HG03175 (cell line): Measurements from ENCODE around the gene TYSND1.
"Not testable (repeated sequence)": the region's sequence is repeated elsewhere in the genome, so short reads cannot be mapped to it uniquely, and the experiment has no call there.

ENCODE experiments used
- ATAC-seq: cut with Tn5 transposase; IDR thresholded peaks from one replicate; pipeline ENCODE4 v1.9.1; 2021; ENCODE audit warnings: mild to moderate bottlenecking, moderate library complexity; ENCODE audit not compliant: unreplicated experiment

TYSND1 gene, protein sequence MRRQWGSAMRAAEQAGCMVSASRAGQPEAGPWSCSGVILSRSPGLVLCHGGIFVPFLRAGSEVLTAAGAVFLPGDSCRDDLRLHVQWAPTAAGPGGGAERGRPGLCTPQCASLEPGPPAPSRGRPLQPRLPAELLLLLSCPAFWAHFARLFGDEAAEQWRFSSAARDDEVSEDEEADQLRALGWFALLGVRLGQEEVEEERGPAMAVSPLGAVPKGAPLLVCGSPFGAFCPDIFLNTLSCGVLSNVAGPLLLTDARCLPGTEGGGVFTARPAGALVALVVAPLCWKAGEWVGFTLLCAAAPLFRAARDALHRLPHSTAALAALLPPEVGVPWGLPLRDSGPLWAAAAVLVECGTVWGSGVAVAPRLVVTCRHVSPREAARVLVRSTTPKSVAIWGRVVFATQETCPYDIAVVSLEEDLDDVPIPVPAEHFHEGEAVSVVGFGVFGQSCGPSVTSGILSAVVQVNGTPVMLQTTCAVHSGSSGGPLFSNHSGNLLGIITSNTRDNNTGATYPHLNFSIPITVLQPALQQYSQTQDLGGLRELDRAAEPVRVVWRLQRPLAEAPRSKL

DNA sequence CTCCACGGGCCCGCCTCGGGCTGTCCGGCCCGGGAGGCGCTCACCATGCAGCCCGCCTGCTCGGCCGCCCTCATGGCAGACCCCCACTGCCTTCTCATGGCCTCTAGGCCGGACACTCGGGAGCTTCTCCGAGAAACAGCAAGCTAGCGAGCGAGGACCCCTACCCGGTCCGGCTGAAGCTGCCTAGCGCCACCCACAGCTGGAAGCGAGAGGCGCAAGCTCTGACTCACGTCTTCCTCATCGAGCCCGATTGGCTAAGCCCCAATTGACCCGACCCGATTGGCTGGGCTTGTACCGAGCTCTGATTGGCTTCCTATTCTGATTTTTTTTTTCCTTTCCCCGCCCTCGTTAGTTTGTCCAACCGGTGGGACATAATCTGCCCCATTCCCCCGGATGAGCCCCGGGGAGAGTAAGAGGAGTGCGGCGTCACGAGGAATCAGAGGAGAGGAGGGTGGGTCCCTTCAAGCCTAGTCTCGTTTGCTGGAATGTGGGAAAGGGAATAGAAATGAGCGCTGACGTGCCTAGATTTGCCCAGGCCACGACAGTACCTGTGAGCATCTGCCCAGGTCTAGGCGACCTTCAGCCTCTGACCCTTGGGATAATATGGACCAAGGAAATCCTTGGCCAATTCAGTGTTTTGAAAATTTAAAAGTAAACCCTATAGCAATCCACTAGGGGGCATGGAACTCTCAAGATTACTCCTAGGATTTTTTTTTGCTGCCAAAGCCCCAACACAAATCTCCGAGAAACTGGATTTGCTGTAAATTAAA, at the start of gene TYSND1:
TYSND1 (minus strand) TSS at position 212 of the 770 bp plus-strand sequence; CDS start at position 98, 114 bp downstream.
- ATAC-seq: peak; percentile 92

DNA sequence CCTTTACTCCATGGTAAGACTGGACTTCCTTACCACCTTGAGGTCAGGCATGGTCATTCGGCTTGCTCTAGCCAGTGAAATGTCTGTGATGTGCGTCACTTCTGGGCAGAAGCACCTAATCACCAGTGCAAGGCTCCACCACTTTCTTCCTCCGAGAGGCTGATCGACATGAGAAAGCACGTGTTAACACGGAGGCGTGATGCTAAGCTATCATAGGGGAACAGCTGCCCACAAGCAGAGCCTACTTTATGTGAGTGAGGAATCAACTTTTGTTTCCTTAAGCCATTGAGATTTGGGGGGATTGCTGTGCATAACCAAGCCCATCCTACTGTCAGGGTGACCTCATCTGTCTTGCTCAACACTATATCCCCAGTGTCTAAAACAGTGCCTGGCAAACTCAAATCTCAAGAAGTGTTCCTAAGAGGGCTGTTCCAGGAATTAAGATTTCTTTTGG, 46.9 kb upstream of the TYSND1 start:
- ATAC-seq: no peak

DNA sequence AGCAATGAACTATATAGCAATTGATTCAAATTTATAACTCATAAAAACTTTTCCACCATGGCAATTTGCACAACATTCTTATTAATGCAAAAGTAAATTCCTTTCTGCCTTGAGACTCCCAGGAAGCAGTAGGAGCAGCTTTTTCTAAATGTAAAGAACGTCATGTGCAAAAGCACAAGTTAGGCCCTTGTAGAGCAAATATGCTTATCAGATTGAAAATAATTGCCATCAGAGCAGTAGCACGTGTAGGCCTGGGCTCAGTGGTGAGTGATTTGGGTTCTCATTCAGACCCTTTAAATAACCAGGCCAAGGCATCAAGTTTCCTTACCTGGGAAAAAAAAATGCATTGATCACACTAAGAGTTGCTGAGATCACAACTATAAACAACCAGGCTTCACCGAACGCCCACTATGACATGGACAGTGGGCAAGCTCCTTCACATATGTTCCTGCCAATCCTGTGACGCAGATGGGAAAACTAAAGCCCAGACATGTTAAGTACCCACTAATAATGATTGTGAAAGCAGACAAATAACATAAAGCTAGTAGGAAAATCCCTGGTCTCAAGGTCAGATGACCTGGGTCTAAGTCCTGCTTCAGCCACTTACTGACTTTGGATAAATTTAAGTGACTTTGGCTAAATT, 45.9 kb upstream of the TYSND1 start:
- ATAC-seq: no peak

DNA sequence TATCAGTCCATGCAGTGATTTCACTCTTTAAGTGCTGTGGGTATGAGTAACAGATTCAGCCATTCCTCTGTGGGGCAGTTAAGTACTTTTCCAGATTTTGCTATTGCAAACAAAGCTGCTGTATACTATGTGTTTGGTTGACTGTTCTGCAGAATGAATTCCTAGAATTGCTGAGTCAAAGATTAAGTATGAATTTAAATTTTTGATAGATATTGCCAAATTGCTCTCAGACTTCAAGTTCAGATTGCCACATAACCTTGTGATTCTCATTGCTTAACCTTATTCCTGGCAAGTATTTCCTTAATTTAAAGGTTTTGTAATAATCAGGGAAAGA, 45.4 kb upstream of the TYSND1 start:
- ATAC-seq: no peak

DNA sequence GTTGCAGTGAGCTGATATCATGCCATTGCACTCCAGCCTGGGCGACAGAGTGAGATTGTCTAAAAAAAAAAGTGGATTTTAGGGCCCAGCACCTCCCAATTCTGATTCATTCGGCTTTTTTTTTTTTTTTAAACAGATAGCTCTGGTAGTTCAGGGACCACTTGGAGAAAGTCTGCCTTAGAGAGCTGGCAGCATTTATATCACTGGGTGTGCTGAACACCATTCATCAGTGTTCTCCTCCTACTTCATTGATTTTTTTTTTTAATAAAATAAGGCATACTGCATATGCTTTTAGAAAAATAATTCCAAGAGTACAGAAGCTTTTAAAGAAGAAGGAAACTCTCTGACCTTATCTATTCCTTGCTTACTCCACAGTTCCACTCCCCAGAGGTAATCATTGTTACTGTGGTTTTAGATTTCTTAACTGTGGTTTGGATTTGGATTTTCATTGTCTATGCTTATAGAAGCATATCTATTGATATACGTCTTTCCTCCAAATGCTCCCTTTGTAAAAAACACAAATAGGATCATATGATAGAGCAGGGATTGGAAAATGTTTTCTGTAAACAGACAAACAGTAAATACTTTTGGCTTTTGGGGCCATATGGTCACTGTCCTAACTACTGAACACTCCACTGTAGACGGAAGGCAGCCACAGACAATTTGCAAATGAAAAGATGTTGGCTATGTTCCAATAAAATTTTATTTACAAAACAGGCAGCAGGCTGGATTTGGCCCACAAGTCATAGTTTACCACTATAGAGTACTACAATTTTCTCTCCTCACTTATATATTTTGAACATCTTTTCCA, 44.9 kb upstream of the TYSND1 start:
- ATAC-seq: no peak

DNA sequence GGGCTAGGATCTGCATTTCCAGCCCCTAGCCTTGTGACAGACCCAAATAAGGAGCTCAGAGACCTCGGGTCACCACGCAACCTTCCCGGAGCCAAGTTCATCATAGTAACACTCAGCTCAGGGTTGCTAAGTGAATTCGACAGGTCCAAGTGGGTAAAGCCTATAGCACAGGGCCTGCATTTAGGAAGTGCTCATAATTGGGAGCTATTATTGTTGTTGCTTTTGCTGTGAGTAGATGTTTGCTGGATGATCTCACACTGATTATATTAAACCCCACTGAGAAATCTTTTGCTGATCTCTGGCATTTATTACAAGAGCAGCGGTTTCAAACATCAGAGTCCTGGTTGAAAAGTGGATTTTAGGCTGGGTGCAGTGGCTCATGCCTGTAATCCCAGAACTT, 44.1 kb upstream of the TYSND1 start:
- no peak for ATAC-seq

DNA sequence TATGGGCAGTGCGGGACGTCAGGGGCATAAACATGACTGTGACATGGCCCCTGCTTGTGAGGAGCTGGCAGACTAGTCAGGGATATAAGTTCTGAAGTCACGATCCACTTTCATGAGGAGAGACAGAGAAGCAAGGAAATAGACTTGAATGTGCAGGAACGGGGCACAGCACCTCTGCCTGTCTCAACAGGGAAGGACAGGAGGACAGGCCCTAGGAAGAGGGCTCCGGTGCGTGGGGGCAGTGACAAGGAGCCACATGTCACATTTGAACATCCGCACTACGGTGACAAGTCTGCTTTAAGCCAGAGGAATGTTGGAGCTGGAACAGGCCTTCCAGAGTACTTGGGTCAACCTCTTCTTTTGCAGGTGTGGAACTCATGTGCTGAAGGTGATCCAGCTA, 43.6 kb upstream of the TYSND1 start:
- ATAC-seq: no peak

DNA sequence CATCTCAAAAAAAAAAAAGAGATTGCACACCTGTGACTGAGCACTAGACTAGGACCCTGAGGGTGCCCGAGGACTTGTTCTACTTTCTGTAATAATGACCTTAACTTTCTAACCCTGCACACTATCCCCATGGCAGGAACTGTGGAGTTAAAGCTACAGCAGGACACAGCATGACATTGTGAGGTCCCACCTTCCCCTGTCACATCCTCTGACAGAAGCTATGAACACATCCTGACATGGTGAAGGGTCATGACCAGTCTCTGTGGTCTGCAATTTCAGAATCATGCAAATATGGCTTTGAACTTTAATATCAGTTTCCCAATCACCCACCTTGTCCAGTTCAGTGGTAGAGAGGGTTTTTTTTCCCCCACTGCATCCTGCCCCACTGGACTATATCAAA, 42.3 kb upstream of the TYSND1 start:
- ATAC-seq: no peak

DNA sequence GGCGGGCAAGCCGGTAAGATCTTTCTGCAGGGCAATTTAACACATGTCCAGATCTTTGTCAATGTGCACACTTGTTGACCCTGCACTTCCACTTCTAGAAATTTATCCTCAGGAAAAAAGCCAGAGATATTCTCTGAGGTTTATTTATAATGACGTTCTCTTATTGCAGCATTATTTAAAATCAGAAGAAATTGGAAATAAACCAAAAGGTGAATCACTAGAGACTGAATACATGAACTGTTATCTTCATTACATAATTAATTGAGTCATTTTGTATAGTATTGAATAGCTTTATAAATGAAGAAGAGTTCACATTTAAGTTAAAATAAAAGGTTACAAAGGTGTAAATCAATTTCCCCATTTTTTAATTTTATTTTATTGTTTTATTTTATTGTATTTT, 40.1 kb upstream of the TYSND1 start:
- no peak for ATAC-seq

DNA sequence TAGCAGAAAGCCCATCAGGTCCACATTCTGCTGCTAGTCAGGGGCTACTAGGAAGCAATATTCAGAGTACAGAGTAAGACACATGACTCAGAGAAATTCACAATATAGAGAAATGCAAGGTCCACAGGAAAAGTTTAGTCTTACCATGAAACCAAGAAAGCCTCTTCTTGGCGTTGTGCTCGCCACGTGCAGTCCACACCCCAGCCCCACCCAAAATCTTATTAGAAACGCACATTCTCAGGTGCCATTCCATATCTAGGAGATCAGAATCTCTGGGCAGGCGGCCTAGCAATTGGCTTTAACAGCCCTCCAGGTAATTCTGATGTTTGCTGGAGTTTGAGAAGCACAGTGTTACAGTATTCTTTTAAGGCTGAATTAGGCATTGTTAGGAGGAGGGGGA, 39.6 kb upstream of the TYSND1 start:
- no peak for ATAC-seq

DNA sequence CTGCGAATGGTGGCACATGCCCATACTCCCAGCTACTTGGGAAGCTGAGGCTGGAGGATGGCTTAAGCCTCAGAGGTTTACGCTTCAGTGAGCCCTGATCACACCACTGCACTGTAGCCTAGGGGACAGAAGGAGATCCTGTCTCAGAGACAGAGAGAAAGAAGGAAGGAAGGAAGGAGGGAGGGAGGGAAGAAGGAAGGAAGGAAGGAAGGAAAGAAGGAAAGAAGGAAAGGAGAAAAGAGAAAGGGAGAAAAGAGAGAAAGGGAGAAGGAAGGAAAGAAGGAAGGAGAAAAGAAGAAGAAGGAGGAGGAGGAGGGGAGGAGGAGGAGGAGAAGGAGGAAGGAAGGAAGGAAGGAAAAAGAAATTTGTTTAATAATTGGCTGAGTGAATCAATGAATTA, 36.8 kb upstream of the TYSND1 start:
- ATAC-seq: no peak

DNA sequence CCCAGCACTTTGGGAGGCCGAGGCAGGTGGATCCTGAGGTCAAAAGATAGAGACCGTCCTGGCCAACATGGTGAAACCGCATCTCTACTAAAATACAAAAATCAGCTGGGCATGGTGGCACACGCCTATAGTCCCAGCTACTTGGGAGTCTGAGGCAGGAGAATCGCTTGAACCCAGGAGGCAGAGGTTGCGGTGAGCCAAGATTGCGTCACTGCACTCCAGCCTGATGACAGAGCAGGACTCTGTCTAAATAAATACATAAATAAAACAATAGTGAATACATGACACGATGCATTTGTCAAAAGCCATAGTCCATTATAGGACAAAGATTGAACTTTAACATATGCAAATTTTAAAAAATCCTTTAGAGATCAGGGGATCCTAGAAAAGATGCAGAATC, 32.7 kb upstream of the TYSND1 start:
- not testable (repeated sequence) for ATAC-seq

DNA sequence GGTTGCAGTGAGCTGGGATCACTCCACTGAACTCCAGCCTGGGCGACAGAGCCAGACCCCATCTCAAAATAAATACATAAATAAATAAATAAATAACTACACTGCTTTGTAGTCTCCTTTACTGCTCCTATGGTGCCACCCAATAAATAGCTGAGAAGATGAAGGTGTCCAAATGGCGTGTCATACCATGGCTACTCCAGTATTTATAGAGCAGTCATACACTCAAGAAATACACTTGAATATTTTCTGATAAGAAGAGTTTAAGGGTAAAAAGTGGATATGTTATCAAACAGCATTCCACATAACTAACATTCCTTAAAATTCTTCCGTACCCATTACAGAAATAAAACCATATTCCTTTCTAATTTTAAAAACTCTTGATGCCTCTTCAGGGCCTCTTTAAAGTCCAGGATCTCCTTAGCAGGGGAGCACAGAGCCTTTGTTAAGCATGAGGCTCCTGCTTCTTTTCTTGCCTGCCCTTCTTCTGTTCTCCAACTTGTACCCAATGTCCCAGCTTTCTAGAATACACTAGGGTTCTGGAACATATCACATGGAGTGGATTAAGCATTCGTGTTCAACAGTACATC, 31.7 kb upstream of the TYSND1 start:
- no peak for ATAC-seq

DNA sequence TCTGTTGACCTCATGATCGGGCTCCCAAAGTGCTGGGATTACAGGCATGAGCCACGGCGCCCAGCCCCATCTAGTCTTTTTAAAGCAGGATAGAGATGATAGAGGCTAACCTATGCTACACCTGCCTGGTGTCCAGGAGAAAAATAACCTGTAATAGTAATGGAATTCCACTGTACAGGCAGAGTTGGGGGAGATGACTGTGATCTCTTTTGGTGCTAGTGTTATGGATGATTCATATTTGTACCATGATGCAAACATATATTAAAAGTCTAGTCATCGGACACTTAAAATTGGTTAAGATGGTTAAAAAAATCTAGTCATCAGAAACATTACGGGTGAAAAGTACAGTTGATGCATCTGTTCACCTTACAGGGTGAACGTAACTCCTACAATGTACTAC, 29.9 kb upstream of the TYSND1 start:
- no peak for ATAC-seq

DNA sequence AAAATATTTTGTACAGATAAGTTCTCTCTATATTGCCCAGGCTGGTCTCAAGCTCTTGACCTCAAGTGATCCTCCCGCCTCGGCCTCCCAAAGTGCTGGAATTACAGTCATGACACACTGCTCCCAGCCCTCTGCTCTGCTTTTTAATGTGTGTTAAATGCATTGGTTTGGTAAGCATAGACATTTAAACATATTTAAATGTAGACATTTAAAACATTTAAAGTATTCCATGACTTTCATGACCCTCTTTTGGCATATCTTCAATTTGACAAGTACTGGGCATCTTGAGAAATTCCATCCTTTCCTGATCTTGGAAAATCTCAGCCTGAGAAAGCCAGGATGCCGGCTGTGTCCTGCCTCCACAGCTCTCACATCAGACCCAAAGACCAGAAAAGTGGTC, 29.0 kb upstream of the TYSND1 start:
- no peak for ATAC-seq

DNA sequence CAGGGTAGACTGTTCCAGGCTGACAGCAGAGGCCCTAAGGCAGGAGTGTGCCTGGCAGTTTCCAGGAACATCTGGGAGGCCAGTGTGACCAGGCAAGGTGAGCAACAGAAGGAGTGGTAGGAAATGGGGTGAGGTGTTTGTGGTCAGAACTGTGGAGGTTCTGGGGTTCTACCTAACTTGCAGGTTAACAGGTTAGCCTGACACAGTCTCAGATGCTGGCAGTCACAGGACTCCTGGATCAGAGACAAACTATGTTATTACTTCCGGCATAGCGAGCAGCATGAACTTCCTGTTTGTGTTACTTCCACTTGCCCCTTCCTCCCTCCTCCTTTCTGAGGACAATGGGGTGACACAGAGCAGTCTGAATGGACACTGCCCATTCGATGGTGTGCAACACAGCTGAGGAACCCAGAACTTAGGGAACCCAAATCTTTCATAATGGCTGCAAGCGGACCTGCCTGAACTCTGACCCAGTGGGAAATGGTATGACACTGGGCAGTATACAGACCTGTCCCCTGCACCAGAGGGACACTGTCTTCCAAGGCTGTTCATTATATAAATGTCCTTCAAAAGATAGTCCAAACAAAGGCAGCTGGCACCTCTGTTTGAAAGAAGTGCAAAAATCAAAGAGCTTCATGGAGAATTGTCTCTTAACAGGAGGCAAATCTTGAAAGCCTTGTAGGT, 27.7 kb upstream of the TYSND1 start:
- no peak for ATAC-seq

DNA sequence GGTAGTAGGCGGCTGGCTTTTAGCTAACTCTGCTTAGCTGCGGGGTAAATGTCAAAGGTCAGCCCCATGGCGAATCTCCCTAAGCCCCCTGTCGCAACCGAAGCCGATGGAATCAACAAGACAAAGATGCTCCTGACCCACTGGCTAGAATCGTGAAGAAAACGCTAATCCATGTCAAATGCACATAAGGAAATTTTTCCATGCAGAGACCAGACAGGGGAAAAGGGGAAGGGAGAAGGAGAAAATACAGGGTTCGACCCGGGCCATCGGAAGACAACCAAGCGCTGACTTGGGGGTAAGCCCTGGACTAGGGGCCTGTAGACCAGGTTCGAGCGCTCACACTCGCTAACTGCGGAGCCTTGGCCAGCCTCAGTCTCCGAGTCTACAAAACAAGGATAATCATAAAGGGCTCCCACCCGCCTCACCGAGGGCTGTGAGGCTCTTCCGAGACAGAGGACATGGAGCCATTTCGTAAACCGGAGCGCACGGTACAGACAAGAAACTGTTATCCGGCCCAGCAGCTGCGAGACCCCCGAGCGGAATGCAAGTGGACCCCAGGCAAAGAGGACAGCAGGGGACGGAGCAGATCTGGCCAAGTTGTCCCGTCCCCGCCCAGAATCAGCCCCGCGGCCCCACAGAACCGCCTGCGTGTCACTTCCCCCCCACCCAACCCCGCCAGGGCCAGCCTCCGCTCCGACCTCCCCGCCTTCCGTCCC, 23.3 kb upstream of the TYSND1 start:
- ATAC-seq: peak; percentile 19

DNA sequence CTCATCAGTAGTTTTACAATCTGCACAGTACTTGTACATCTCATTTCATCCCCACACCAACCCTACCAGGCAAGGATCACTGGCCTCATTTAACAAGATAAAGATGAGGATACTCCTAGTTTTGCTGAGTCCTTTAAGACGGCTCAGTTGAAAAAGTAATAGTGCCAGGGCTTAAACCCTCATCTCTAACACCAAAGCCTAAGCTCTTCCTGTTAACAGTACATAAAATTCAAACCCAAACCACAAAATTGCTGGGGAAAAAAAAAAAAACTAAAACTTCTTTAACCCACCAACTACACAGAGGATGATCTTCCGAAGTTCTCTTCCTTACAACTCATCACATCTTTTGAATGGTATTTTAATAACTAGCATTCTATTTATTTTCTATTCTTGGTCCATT, 22.5 kb upstream of the TYSND1 start:
- no peak for ATAC-seq

DNA sequence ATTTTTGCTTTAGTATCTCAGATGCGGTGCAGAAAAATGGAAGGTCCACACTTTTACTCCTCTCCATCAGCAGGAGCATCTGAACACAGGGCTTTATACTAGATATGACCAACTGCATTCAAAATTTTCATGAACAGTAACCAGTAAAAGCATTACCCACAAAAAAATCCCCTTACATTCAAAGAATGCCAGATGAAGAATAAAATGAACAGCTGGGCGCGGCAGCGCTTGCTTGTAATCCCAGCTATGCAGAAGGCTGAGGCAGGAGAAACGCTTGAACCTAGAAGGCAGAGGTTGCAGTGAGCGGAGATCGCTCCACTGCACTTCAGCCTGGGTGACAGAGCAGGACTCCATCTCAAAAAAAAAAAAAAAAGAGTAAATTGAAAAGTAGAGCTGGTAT, 20.7 kb upstream of the TYSND1 start:
- no peak for ATAC-seq
